Measurements from ENCODE around the gene NDOR1.
A peak's percentile ranks its signal among the peaks of the same experiment; 100 is the strongest.

The NDOR1 gene

DNA sequence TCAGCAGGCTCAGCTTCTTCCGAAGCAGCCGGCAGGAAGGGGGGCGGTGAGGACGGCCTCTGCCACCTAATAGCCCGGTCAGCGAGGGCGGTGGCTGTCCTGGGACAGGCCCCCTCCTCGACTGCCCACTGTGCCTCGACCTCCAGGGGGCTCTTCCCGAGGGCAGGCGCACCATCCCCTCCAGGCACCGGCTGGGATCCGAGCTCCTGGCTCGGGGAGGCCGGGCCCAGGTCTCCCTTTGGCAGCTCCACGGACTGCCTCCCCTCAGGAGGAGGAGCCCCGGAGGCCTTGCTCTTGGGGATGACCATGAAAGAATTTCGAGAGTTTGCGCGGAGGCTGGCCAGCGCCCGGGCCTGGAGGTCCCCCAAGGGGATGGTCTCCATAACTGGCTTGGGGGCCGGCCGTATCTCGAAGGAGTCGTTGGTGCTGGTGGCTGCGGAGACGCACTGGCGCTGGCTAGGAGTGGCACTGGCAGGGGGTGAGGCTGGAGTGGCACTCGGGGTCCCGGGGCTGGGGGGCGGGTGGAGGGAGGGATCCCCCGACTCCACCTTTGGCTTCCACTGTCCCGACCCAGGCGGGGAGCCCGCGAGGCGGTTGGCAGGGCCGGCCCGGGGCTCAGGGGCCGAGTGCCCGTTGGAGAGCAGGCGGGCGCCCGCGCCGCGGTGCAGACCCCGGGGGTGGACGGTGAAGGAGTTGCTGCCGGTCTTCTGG, 5.9 kb upstream of the NDOR1 start:
- DNase-seq = peak; percentile 23

DNA sequence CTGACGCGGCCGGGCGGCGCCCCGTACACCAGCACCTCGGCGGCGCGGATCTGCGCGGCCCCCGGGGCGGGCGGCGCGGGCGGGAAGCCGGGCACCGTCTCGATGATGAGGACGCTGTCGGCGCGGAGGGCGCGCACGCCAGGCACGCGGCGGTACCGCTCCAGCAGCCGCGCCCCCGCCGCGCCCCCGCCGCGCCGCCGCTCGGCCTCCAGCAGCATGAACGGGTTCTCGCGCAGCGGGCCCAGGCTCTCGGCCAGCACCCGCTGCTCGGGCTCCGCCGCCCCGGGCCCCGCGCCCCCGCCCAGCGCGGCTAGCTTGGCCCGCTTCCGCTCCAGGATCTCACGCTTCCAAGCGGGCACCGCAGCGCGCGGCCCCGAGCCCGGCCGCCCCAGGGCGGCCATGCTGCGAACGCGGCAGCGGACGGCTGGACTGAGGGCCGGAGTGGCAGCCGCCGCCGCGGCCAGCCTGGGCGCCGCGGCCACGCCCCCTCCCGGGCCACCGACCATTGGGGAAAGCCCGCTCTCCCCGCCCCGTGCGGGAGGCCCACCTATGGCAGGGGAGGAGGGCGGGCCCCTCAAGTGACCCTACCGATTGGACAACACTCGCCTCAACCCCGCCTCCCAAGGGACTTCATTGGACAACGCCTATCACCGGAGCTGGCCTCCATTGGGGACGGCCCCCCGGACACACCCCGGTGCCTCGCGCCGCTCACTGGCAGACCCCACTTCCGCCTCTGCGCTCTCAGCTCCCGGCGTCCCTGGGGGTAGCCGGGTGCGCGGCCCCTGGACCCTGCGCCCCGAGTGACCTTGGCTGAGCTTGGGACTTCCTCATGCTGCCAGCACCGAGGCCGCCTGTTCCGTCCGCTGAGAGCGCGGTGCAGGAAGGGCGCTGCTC, 4.9 kb upstream of the NDOR1 start, which contains the start of gene TPRN:
TPRN (minus strand) TSS at position 431 of the 894 bp plus-strand sequence; CDS start at position 401, 30 bp downstream.
- DNase-seq = peak; percentile 99

DNA sequence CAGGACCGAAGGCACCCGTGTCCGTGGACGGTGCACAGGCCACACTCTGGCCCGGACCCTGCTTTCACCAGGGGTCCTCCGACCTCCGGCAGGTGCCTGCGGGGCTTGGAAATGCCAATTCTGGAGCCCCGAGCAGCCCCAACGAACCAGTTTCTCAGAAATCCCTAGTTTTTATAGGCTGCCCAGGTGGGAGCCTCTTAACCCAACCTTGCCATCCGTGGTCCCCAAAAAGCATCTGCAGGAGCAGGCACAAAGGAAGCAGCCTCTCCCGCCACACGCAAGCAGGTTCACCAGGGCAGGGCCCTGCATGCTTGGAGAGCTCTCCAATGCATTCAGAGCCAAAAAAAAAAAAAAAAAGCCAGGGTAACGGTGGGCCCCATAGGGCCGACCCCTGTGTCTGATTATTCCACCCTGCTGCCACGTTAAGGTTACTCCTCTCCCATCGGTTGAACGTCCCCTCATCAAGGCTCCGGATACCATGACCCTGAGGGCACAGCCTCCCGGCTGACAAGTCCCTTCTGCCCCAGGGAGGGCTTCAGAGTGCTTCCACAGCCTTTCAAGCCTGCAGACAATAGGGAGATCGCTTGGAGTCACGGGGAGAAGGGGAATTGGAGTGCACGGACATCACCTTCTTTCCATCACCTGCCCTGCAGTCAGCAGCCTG, 4.2 kb upstream of the NDOR1 start:
- DNase-seq = no peak

DNA sequence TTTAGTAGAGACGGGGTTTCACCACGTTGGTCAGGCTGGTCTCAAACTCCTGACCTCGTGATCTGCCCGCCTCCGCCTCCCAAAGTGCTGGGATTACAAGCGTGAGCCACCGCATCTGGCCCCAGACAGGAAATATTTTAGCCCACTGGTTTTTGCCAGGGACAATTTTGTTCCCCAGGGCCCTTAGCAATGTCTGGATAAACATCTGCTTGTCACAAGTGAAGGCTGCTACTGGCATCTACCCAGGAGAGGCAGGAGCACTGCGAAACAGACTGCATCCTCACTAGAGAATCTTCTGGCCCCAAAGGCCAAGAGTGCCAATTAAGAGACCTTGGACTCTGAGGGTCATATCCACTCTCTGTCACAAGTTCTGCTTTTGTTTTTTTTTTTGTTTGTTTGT, 2.5 kb upstream of the NDOR1 start:
- DNase-seq = no peak

DNA sequence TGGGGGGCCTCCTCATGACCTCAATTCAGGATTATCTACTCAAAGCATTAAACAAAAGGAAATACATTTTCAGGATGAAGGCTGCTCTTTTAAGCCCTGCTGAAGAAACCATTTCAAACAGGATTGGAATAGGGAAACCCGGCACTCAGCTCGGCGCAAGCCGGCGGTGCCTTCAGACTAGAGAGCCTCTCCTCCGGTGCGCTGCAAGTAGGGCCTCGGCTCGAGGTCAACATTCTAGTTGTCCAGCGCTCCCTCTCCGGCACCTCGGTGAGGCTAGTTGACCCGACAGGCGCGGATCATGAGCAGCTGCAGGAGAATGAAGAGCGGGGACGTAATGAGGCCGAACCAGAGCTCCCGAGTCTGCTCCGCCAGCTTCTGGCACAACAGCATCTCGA, 772 bp upstream of the NDOR1 start:
- DNase-seq = no peak

DNA sequence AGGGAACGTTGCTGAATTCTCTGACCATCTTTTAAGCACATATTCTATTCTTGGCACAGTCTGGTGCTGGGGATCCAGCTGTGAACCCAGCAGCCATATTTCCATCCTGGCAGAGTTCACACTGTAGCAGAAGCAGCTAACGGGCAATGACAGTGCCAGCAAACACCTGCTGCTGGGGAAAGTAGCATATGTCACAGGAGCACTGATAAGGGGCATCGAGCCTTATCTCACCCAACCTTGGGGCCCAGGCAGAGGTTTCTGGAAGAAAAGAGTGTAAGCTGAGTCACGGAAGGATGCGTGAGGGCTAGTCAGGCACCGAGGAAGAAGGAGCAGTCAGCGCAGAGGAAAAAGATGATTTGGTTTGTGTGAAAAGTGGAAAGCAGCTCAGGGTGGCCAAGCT, 1.1 kb downstream of the NDOR1 start:
- no peak for DNase-seq

DNA sequence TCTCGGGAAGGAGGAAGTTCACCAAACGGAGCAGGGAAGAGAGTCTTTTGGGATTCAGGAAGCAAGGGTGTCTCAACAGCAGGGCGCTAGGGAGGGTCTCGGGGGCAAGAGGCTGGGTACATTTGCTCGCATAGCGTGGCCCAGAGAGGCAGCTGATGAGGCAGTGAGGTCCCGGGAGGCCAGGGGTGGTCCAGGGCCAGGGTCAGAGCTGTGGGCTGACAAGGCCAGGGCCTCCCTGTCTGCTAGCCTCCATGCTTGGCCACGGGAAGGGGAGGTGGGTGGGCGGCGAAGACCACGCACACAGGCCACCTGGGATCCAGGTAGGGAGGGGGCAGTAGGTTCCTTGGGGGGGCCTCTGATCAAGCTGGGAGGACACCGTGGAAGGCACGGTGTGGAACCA, 6.0 kb downstream of the NDOR1 start:
- no peak for DNase-seq

DNA sequence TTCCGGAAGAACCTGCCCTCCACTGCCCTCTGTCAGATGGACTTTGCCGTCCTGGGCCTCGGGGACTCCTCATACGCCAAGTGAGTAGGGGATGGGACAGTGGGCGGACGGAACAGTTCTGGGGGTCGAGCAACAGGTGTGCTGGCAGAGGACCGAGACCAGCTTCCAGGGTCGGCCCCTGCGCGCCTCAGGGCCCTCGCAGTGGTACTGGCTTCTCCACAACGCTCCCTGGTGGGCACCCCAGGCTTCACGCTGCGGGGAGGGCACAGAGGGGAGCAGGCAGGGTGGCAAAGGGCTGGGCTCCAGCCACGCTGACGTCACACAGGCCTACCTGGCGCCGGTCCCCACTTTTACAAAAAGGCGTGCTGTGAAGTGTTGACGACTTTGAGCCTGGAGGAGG, 7.0 kb downstream of the NDOR1 start:
- no peak for DNase-seq

DNA sequence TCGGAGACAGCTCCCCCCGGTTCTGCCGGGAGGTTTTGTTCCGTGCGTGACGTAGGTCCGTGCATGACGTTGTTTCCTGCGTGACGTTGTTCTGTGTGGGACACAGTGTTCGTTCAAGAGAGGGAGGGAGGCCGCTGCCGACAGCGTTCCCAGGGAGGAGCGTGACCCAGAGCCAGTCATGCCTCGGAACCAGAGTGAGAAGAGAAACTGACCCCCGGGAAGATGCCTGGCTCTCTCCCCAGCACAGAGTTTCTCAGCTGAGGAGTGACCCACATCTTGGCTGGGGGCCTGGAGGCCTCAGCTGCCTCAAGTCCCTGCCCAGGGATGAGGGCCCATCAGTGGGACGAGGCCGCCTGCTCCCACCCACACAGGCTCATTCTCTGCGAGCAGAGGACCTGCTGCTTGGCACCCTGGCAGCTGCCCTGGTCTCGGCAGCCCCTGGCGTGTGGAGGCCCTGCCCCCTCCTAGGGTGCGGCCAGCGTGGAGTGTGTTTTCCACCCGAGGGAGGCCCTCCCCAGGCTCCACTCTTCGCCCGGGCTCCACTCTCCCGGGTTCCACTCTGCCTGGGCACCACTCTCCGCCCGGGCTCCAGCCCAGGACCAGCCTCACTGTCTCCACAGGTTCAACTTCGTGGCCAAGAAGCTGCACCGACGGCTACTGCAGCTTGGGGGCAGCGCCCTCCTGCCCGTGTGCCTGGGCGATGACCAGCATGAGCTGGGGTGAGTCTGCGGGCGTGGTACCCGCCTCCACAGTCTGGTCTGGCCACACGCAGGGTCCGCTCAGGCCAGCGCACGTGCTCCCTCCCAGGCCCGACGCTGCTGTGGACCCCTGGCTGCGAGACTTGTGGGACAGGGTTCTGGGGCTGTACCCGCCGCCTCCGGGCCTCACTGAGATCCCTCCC, 7.9 kb downstream of the NDOR1 start:
- no peak for DNase-seq

DNA sequence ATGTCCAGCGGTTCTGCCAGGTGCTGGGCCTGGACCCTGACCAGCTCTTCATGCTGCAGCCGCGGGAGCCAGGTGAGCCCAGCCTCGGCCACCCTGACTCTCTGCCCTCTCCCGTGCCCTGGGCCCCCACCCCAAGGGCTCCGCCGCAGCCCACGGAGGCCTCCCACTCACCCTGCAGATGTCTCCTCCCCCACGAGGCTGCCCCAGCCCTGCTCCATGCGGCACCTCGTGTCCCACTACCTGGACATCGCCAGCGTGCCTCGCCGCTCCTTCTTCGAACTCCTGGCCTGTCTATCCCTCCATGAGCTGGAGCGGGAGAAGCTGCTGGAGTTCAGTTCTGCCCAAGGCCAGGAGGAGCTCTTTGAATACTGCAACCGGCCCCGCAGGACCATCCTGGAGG, 9.1 kb downstream of the NDOR1 start:
- no peak for DNase-seq

DNA sequence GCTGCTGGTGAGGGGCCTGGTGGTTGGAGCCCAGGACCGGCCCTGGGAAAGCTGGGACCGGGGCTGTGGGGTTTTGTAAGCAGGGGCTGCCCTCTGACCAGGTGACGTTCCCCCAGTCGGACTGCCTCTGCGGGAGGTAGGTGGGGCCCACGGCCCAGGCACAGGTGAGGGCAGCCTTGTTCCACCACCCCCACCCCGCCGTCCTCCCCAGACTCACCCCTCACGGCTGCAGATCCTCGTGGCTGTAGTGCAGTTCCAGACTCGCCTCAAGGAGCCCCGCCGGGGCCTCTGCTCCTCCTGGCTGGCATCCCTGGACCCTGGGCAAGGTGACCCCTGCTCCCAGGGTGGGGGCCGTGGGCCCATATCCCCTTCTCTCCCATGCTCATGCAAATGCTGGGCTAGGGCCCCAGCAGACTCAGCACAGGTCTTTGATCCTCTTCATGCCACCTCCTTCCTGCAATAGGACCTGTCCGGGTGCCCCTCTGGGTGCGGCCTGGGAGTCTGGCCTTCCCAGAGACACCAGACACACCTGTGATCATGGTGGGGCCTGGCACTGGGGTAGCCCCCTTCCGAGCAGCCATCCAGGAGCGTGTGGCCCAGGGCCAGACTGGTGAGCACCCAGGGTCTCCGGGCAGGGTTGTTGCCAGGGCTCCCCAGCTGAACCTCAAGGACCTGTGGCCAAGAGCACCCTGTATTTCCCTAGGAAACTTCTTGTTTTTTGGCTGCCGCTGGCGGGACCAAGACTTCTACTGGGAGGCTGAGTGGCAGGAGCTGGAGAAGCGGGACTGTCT, 9.9 kb downstream of the NDOR1 start:
- no peak for DNase-seq

DNA sequence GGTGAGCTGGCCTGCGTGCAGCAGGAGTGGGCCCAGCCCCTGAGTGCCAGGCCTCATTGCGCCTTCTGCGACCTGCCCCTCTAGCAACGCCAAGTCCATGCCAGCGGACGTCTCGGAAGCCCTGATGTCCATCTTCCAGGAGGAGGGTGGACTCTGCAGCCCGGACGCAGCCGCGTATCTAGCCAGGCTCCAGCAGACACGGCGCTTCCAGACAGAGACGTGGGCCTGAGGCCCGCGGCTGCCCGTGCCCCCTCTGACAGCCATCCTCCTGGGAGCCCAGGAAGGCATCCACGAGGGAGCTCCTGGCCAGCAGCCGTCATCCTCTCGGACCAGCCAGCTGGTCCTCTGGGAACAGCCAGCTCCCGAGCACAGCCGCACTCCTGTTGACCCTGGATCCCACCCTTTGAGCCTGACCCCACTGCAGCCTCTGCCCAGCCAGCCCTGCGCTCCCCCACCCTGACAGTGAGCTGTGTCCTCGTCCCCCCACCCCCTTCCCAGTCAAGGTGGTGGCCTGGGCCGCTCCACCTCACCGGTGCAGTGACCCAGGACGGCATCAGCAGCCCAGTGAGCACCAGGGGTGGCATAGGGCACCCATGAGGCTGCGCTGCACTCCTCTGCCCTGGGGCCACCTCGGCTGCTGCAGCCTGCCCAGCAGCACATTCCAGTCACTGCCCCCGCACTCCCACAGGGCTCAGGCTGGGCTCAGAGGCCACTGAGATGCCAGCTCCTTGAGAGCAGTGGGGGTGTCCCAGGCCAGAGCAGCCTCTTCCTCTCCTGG, 10.9 kb downstream of the NDOR1 start:
- DNase-seq = no peak

DNA sequence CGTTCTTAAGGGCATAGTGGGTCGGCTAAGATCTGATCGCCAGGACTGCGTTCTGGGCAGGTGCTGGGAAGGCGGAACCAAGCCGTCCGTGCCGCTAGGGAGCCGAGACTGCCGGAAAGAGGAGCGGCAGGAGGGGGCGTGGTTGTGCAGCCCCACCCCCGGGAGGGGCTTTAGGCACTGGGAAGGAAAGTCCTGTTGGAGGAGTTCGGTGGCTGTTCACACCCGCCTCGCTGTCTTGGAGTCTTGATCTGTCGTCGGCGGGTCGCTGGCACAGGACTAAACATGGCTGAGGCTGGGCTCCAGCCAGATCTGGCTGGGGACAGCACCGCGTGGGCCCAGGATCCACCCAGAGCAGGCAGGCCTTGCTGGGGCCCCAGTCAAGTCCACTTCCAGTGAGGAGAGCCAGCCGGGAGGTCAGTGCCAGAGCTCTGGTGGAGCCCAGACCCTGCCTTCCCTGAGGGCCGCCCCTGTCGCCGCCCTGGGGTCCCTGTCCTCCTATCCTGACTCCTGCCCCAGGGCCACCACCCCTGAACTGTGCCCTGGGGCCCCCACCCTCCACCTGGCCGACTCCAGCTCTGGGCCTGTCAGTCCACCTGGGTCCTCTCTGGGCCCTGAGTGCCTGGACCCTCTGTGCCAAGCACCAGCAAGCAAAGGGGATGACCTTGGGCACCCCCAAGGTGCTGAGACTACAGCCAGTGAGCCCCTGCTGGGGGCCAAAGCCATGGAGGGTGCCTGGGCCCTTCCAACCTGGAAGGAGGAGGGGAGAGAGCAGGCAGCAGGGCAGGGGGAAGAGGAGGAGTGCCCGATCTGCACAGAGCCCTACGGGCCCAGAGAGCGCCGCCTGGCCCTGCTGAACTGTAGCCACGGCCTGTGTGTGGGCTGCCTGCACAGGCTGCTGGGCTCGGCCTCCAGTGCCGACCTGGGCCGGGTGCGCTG, 12.0 kb downstream of the NDOR1 start:
- DNase-seq = no peak

DNA sequence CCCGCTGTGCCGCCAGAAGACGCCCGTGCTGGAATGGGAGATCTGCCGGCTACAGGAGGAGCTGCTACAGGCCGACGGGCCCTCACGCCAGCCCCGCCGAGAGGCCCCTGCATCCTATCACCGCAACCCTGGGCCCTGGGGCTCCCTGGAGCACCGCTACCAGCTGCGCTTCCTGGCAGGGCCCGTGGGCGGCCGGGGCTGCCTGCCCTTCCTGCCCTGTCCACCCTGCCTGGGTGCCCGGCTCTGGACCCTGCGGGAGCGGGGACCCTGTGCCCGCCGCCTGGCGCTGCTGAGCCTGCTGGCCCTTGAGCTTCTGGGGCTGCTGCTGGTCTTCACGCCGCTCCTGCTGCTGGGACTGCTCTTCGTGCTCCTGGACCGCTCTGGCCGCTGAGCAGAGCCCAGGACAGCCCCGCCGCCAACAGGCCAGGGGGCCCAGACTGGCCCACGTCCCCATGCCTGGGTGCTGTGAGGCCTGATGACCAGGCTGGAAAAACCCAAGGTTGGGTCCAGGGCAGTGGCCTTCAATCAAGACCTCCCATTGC, 12.8 kb downstream of the NDOR1 start:
- DNase-seq = no peak

DNA sequence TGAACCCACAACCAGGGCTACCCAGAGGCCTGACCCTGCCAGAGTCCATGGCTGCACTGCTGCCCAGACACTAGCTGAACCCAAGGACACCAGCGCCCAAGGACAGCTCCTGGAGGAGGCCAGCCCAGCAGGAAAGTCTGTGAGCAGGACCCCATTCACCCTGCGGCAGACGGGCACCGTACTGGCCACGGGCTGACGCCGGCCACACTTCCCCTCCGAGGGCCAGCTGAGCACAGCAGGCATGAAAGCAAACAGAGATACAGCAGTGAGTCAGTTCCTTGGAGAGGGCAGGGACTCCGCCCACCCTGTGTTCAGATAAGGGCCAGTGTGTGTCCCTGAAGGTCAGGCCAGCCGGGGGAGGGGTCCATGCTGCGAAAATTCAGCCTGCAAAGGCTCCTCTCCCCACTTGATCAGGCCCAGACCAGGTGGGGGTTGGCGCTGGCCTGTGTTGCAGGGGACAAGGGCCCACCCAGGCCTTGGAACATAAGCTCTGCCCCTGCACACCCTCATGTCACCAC, 13.3 kb downstream of the NDOR1 start:
- no peak for DNase-seq

DNA sequence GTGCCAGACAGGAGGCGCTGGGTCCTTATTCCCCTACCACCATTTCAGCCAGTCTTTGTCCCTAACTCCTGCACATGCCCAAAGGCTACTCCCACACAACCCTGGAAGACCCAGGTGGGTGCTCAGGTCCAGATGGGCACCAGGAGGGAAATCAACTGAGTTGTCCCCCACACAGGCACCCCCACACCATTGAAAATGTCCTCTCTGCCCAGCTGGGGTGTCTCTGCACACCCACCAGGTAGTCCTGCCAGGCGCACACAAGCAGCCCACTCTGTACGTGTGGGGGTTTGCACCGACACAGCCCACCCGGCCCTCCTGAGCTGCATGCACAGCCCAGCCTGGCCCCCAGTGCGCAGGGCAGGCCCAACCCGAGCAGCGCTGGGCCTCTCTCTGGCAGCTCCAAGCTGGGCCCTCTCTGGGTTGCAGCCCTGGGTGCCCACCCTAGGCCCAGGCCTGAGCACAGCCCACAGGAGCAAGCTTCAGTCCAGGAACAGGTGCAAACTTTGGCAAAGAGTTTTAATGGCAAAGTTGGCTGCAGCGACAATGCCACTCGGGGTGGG, 14.3 kb downstream of the NDOR1 start:
- no peak for DNase-seq

DNA sequence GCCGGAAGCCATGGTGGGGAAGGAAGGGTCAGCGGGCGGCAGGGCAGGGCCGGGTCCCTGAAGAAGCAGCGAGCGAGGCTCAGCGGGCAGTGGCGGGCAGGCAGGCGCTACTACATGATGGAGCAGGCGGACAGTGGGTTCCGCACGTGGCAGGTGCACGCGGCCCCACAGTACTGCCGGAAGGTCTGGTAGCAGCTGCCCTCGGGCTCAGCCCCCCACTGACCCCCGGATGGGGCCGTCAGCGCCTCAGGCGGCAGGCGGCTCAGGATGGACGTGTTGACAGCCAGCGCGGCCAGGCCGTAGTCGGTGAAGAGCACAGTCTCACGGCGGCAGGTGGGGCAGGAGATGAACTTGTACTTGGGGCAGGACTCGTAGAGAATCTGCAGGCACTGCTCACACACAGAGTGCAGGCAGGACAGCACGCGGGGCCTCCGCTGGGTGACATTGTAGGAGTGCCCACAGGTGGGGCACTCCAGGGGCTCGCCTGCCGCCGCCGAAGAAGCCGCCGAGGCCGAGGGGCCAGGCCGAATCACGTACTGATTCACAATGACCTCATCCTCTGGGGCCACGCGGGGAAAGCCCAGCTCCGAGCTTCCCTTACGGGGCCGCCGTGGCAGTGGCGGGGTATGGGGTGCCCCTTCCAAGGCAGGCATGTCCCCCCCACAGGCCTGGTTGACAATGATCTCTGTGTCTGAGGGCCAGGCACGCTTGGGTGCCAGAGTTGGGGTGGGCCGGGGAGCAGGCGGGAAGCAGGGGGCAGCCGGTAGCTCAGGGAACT, 15.0 kb downstream of the NDOR1 start:
- no peak for DNase-seq

DNA sequence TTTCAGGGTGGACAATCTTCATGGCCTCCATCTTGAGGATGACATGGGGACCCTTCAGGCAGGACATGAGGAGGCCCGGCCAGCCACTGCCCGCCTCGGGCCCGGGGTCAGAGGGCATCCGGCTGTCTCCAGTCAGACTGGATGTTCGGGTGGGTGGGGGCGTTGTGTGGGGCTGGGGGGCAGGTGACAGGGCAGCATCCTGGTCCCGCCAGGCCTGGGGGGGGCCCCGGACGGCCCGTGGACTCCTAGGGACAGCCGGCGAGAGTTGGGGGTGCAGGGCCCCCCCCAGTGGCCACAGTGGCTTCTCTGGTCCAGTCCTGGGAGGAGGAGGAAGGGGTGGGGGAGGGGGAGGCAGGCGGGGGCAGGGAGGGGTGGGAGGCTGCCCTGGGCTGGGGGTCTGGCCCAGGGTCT, 15.6 kb downstream of the NDOR1 start:
- DNase-seq = no peak

Data from eye (tissue), 1 donor.